ENCODE results near the gene SLC9C1. TPM values are rescaled to one million over a fixed set of nuclear protein-coding genes. Genes with fewer than 3 reads are reported as not detected.

SLC9C1 gene
- total and polyA plus RNA-seq, 7 donors, result 0.07 to 0.41 TPM; not detected in 5

- intact Hi-C loops (cut with DNase I), result no loop called here
- no peaks in the 10 kb centered on the region for H3K9me3 ChIP-seq
- H3K27me3 ChIP-seq, result no peaks in the 10 kb centered on the region
- no peaks in the 10 kb centered on the region for H3K36me3 ChIP-seq
- no peak for DNase-seq
- TF ChIP-seq EP300 (IDR thresholded peaks at IDR 0.05) (no peak), CTCF (IDR thresholded peaks at IDR 0.05) (no peak), POLR2AphosphoS5 (IDR thresholded peaks at IDR 0.05) (no peak), POLR2A (IDR thresholded peaks at IDR 0.05) (no peak)
- H3K4me1 ChIP-seq, result no peaks in the 10 kb centered on the region
- no peak overlapping the region for H3K4me3 ChIP-seq
- no peak overlapping the region for H3K27ac ChIP-seq
- WGBS, 2 donors, result 91 to 95% methylated on average over 2 of the region's 2 CpGs
Measured at GRCh38 chr3:112101916-112102315, 192.1 kb downstream of the SLC9C1 start.

- Histone ChIP-seq H3K9me3 (no peaks in the 10 kb centered on the region), H3K4me3 (no peak overlapping the region), H3K36me3 (no peaks in the 10 kb centered on the region), H3K27ac (no peak overlapping the region), H3K27me3 (no peaks in the 10 kb centered on the region), H3K4me1 (no peaks in the 10 kb centered on the region)
- 6 to 28% methylated on average over 4 of the region's 4 CpGs for WGBS, 2 donors
- intact Hi-C loops (cut with DNase I), result no loop called here
- DNase-seq, result no peak
- no peak for TF ChIP-seq EP300 (IDR thresholded peaks at IDR 0.05)
- TF ChIP-seq POLR2A (IDR thresholded peaks at IDR 0.05), result no peak
- TF ChIP-seq CTCF (IDR thresholded peaks at IDR 0.05), result no peak
- no peak for TF ChIP-seq POLR2AphosphoS5 (IDR thresholded peaks at IDR 0.05)
Measured at GRCh38 chr3:112097378-112097777, 196.6 kb downstream of the SLC9C1 start.

GRCh38 chr3:112096176-112096575 is 197.8 kb downstream of the SLC9C1 start:
- Histone ChIP-seq H3K9me3 (no peaks in the 10 kb centered on the region), H3K36me3 (no peaks in the 10 kb centered on the region), H3K4me1 (no peaks in the 10 kb centered on the region), H3K4me3 (no peak overlapping the region), H3K27me3 (no peaks in the 10 kb centered on the region), H3K27ac (no peak overlapping the region)
- TF ChIP-seq EP300 (IDR thresholded peaks at IDR 0.05), result no peak
- no peak for TF ChIP-seq POLR2A (IDR thresholded peaks at IDR 0.05)
- no peak for TF ChIP-seq CTCF (IDR thresholded peaks at IDR 0.05)
- no peak for TF ChIP-seq POLR2AphosphoS5 (IDR thresholded peaks at IDR 0.05)
- WGBS, 2 donors, result 43 to 64% methylated on average over 2 of the region's 2 CpGs
- DNase-seq, result no peak
- intact Hi-C loops (cut with DNase I), result no loop called here

GRCh38 chr3:112095731-112096130 is 198.3 kb downstream of the SLC9C1 start:
- intact Hi-C loops (cut with DNase I), result no loop called here
- WGBS, 2 donors, result 46 to 54% methylated on average over 2 of the region's 2 CpGs
- no peaks in the 10 kb centered on the region for H3K27me3 ChIP-seq
- TF ChIP-seq POLR2AphosphoS5 (IDR thresholded peaks at IDR 0.05) (no peak), POLR2A (IDR thresholded peaks at IDR 0.05) (no peak), CTCF (IDR thresholded peaks at IDR 0.05) (no peak), EP300 (IDR thresholded peaks at IDR 0.05) (no peak)
- H3K4me3 ChIP-seq, result no peak overlapping the region
- no peaks in the 10 kb centered on the region for H3K4me1 ChIP-seq
- DNase-seq, result no peak
- no peaks in the 10 kb centered on the region for H3K9me3 ChIP-seq
- no peaks in the 10 kb centered on the region for H3K36me3 ChIP-seq
- no peak overlapping the region for H3K27ac ChIP-seq

GRCh38 chr3:112093180-112093522 is 200.9 kb downstream of the SLC9C1 start:
- H3K4me1 ChIP-seq, result no peaks in the 10 kb centered on the region
- intact Hi-C loops (cut with DNase I), result no loop called here
- H3K27ac ChIP-seq, result no peak overlapping the region
- no peaks in the 10 kb centered on the region for H3K36me3 ChIP-seq
- no peak for DNase-seq
- no peaks in the 10 kb centered on the region for H3K9me3 ChIP-seq
- no peak for TF ChIP-seq POLR2AphosphoS5 (IDR thresholded peaks at IDR 0.05)
- TF ChIP-seq CTCF (IDR thresholded peaks at IDR 0.05), result no peak
- no peak for TF ChIP-seq POLR2A (IDR thresholded peaks at IDR 0.05)
- no peak for TF ChIP-seq EP300 (IDR thresholded peaks at IDR 0.05)
- no peaks in the 10 kb centered on the region for H3K27me3 ChIP-seq
- H3K4me3 ChIP-seq, result no peak overlapping the region

Data from sigmoid colon (tissue), 7 donors.